Stomach (tissue), 4 donors: ENCODE data around the gene ACSBG1.

Experiments used
- EP300 ChIP-seq: sonication (generic); formaldehyde crosslinking; IDR thresholded peaks from one replicate; pipeline ENCODE4 v1.6.1; 2017; ENCODE audit warnings: antibody characterized with exemption
- POLR2A ChIP-seq, 4 donors: fragments of 450-650 bp; IDR thresholded peaks; one replicate each; pipeline ENCODE4 v1.6.1; 2016; ENCODE audit warnings: antibody characterized with exemption in 4 of 4, control low read depth in 2 of 4, mild to moderate bottlenecking in 1 of 4, moderate library complexity in 1 of 4
- POLR2AphosphoS5 ChIP-seq, 3 donors: sonication (generic); formaldehyde crosslinking; IDR thresholded peaks; one replicate each; pipeline ENCODE4 v1.6.1; 2016; ENCODE audit warnings: antibody characterized with exemption in 3 of 3
- TF ChIP-seq, protein P1 (sequence below), 7 experiments: fragments of 450-650 bp in 4 of 7; fragments of 200-600 bp in 3 of 7; sonication (generic) in 3 of 7; IDR thresholded peaks; one replicate each; pipeline ENCODE4 v1.5.1; 2016 to 2019; ENCODE audit warnings: antibody characterized with exemption in 7 of 7, control low read depth in 2 of 7, mild to moderate bottlenecking in 1 of 7

- TF ChIP-seq, protein P1, sequence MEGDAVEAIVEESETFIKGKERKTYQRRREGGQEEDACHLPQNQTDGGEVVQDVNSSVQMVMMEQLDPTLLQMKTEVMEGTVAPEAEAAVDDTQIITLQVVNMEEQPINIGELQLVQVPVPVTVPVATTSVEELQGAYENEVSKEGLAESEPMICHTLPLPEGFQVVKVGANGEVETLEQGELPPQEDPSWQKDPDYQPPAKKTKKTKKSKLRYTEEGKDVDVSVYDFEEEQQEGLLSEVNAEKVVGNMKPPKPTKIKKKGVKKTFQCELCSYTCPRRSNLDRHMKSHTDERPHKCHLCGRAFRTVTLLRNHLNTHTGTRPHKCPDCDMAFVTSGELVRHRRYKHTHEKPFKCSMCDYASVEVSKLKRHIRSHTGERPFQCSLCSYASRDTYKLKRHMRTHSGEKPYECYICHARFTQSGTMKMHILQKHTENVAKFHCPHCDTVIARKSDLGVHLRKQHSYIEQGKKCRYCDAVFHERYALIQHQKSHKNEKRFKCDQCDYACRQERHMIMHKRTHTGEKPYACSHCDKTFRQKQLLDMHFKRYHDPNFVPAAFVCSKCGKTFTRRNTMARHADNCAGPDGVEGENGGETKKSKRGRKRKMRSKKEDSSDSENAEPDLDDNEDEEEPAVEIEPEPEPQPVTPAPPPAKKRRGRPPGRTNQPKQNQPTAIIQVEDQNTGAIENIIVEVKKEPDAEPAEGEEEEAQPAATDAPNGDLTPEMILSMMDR (IDR thresholded peaks at IDR 0.05), result no peak
- TF ChIP-seq POLR2AphosphoS5 (IDR thresholded peaks at IDR 0.05) (no peak), POLR2A (IDR thresholded peaks at IDR 0.05) (no peak), EP300 (no peak)
Observed at GRCh38 chr15:78159395-78159794, 75.0 kb downstream of the ACSBG1 start.
